Activated CD8-positive, alpha-beta memory T cell treated with anti-CD3 and anti-CD28 coated beads for 48 hours (primary cell): ENCODE results near the gene ADRA2A.

Experiments
- DNase-seq, 3 experiments: peaks; one replicate each; pipeline ENCODE4 v3.0.0-alpha.2; 2020; ENCODE audit warnings: low read depth in 2 of 3, low spot score in 2 of 3

The ADRA2A gene

GRCh38 chr10:111109501-111110242, 32.8 kb downstream of the ADRA2A start:
- DNase-seq: no peak

- DNase-seq: no peak
Observed at GRCh38 chr10:111110771-111111170, 33.9 kb downstream of the ADRA2A start.

- DNase-seq: no peak
Observed at GRCh38 chr10:111112333-111112732, 35.5 kb downstream of the ADRA2A start.

- no peak for DNase-seq
Observed at GRCh38 chr10:111113238-111113960, 36.6 kb downstream of the ADRA2A start.

- DNase-seq: no peak
Observed at GRCh38 chr10:111113961-111114757, 37.3 kb downstream of the ADRA2A start.

GRCh38 chr10:111114758-111115500, 38.1 kb downstream of the ADRA2A start:
- DNase-seq: no peak

- no peak for DNase-seq
Observed at GRCh38 chr10:111116211-111116610, 39.4 kb downstream of the ADRA2A start.

GRCh38 chr10:111116762-111117445, 40.1 kb downstream of the ADRA2A start:
- DNase-seq: no peak

- DNase-seq: no peak
Observed at GRCh38 chr10:111117528-111118277, 40.9 kb downstream of the ADRA2A start.

GRCh38 chr10:111118758-111119157, 41.9 kb downstream of the ADRA2A start:
- no peak for DNase-seq

GRCh38 chr10:111119637-111120036, 42.8 kb downstream of the ADRA2A start:
- no peak for DNase-seq

GRCh38 chr10:111122127-111122526, 45.3 kb downstream of the ADRA2A start:
- DNase-seq: no peak

GRCh38 chr10:111123883-111124282, 47.1 kb downstream of the ADRA2A start:
- DNase-seq: no peak

- DNase-seq: no peak
Observed at GRCh38 chr10:111125102-111125501, 48.3 kb downstream of the ADRA2A start.

GRCh38 chr10:111126077-111126476, 49.2 kb downstream of the ADRA2A start:
- DNase-seq: no peak

- no peak for DNase-seq
Observed at GRCh38 chr10:111127081-111127848, 50.4 kb downstream of the ADRA2A start.

- DNase-seq: no peak
Observed at GRCh38 chr10:111128331-111129180, 51.7 kb downstream of the ADRA2A start.

- no peak for DNase-seq
Observed at GRCh38 chr10:111129363-111129762, 52.5 kb downstream of the ADRA2A start.
